Lower leg skin (tissue), 3 donors: ENCODE measurements around the gene PPP2R5D.

Experiments
- POLR2A ChIP-seq, 2 donors: fragments of 450-650 bp; IDR thresholded peaks; one replicate each; pipeline ENCODE4 v1.6.1; 2016 to 2017; ENCODE audit warnings: antibody characterized with exemption in 2 of 2, mild to moderate bottlenecking in 1 of 2, moderate library complexity in 1 of 2
- TF ChIP-seq, protein P1 (sequence below), 3 donors: fragments of 450-650 bp; IDR thresholded peaks; one replicate each; pipeline ENCODE4 v1.5.1; 2016; ENCODE audit warnings: antibody characterized with exemption in 3 of 3, mild to moderate bottlenecking in 3 of 3, moderate library complexity in 2 of 3

DNA sequence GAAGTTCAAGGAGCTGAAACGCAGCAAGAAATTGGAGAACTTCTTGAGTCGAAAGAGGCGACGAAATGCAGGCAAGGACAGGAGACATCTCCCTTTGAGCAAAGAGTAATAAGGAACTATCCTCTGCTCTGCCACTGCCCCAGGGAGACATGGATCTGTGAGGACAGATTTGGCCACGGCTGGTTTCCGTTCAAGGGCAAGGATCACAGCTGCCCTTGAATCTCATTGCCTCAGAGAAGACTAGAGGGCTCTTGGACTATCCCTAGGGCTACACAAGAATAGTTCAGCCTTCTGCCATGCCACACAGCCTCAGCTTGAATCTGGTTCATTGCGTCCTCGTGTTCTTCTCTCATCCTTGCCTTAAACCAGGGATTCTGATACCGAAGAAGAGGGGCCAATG, 44.8 kb downstream of the PPP2R5D start:
- TF ChIP-seq POLR2A (IDR thresholded peaks at IDR 0.05), result no peak
- TF ChIP-seq, protein P1, sequence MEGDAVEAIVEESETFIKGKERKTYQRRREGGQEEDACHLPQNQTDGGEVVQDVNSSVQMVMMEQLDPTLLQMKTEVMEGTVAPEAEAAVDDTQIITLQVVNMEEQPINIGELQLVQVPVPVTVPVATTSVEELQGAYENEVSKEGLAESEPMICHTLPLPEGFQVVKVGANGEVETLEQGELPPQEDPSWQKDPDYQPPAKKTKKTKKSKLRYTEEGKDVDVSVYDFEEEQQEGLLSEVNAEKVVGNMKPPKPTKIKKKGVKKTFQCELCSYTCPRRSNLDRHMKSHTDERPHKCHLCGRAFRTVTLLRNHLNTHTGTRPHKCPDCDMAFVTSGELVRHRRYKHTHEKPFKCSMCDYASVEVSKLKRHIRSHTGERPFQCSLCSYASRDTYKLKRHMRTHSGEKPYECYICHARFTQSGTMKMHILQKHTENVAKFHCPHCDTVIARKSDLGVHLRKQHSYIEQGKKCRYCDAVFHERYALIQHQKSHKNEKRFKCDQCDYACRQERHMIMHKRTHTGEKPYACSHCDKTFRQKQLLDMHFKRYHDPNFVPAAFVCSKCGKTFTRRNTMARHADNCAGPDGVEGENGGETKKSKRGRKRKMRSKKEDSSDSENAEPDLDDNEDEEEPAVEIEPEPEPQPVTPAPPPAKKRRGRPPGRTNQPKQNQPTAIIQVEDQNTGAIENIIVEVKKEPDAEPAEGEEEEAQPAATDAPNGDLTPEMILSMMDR (IDR thresholded peaks at IDR 0.05), result no peak
